Measurements from ENCODE around the gene ANXA8L1.

DNA sequence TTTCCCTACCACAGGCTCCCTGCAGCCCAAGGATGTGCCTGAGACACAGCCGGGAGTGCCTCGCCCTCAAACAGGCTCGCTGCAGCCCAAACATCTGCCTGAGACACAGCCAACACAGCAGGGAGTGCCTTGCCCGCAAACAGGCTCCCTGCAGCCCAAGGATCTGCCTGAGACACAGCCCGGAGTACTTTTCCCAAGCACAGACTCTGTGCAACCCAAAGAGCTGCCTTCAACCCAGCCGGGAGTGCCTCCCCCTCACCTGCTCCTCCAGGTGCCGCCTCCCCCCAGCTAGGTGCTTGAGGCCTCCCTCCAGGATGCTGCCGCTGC, 45.9 kb upstream of the ANXA8L1 start:
- TF ChIP-seq, protein P1, sequence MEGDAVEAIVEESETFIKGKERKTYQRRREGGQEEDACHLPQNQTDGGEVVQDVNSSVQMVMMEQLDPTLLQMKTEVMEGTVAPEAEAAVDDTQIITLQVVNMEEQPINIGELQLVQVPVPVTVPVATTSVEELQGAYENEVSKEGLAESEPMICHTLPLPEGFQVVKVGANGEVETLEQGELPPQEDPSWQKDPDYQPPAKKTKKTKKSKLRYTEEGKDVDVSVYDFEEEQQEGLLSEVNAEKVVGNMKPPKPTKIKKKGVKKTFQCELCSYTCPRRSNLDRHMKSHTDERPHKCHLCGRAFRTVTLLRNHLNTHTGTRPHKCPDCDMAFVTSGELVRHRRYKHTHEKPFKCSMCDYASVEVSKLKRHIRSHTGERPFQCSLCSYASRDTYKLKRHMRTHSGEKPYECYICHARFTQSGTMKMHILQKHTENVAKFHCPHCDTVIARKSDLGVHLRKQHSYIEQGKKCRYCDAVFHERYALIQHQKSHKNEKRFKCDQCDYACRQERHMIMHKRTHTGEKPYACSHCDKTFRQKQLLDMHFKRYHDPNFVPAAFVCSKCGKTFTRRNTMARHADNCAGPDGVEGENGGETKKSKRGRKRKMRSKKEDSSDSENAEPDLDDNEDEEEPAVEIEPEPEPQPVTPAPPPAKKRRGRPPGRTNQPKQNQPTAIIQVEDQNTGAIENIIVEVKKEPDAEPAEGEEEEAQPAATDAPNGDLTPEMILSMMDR (optimal IDR thresholded peaks at IDR 0.05 in 1 of 3, IDR thresholded peaks at IDR 0.05 in 1 of 3, conservative IDR thresholded peaks at IDR 0.05 in 1 of 3; ENCODE audit: extremely low read depth in 1 of 3, insufficient read depth in 2 of 3, low read length in 3 of 3) = no peak
- no peak for TF ChIP-seq EZH2 (IDR thresholded peaks at IDR 0.05; ENCODE audit: low read length)

All from keratinocyte (primary cell).